GOT3 (cell line): ENCODE results near the gene PLXNA2.

Experiments used
- DNase-seq: peaks from one replicate; lab custom pipeline; 2025; ENCODE audit warnings: mixed read lengths; lab: John Stamatoyannopoulos, UW

PLXNA2 gene

DNA sequence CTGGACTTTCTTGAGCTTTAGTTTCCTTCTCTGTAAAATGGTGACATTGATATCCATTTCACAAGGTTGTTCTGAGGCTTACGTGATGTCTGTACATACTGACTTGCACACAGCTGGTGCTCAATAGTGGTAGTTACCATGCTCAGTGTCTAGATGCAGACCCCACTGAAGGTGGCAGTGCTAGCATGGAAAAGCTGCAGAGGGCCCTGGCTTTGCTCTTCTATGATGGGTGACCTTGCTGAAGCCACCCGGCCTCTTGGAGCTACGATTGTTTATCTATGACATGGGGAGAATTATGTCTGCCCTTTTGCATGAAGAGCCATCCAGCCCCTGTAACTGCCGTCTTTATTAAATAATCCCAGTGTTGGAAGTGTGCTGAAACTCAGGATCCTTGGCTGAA, 131.8 kb downstream of the PLXNA2 start:
- no peak for DNase-seq

DNA sequence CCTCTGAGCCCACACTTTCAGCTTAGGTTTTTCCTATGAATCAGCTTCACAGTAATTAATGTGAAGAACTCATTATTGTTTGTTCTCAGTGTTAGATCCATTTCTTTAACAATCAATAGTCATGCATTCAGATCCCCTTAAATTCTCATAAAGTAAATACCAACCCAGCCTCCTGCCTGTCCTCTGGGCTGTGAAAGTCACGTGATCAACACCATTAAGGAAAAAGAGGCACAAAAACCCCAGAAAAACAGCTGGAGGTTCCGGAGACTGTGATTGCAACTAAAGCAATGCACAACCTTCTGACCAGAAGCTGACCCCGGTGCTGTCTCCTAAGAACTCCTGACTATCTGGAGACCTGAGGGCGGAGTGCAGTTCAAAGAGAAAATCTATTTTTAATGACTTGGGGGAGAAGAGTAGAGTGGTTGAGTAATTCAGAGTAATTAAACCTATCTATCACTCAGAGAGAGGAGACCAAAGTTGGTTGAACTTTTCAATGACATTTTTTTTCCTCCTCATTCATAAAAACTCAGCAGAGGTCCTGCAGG, 132.5 kb downstream of the PLXNA2 start:
- no peak for DNase-seq

DNA sequence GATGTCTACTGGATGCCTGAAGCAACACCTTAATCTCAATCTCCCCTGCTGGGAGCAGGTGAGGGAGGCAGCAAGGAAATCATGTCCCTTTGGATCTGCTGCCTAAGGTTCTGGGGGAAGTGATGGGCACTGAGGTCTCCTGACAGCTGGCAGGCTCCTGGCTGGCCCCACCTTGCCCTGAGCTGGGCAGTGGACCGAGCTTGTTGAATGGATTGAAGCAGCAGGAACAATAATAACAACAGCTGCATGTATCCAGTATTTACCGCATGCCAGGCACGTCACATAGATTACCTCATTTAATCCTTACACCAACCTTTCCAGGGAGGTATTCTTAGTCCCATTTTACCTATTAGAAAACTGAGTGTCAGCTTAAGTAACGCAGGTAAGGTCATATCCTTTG, 133.9 kb downstream of the PLXNA2 start:
- no peak for DNase-seq

DNA sequence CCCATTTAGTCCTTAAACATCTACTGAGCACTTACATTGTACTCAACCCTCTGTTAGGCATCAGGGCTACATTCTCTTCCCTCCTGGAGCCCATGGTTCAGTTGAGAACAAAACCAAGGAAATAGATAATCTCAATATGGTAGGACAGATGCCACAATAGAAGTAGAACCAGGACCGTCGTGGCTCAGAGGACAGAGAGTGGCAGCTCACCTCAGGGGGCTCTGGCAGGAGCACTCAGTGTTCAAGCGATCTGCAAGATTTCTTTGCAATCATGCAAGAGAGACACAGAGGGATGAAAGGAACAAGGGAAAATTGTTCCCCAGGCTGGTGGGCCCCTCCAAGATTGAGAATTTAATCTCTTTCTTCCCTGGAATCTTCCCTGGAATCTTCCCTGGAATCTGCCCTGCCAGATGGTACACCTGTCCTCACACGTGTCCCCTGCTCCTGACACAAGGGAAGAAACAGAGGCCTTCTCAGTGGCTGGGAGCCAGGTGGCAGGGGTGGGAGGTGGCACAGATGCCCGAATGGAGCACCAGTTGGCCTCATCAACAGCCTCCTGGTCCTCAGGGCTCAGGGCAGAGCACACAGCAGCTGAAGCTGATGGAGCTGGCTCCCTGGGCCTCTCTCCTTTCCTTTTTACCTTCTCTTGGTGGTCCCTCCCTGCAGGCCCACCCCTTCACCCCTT, 135.4 kb downstream of the PLXNA2 start:
- no peak for DNase-seq

DNA sequence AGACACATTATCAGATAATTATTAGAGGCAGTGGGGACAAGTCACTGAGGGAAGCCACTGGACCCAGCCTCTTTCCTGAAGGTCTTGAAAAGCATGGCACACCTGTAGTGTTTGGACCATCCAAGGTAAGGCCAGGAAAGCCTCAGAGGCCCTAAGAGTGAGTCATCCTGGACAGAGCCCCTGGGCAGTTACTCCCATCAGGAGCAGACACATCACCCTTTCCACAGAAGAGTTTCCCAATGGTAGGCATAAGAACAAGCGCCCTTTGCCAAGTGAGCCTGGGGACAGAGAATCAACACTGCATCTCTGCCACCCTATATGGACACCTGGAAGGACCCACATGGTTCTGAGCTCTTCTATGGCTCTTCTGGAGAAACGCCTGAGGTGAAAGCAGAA, 136.0 kb downstream of the PLXNA2 start:
- DNase-seq: no peak

DNA sequence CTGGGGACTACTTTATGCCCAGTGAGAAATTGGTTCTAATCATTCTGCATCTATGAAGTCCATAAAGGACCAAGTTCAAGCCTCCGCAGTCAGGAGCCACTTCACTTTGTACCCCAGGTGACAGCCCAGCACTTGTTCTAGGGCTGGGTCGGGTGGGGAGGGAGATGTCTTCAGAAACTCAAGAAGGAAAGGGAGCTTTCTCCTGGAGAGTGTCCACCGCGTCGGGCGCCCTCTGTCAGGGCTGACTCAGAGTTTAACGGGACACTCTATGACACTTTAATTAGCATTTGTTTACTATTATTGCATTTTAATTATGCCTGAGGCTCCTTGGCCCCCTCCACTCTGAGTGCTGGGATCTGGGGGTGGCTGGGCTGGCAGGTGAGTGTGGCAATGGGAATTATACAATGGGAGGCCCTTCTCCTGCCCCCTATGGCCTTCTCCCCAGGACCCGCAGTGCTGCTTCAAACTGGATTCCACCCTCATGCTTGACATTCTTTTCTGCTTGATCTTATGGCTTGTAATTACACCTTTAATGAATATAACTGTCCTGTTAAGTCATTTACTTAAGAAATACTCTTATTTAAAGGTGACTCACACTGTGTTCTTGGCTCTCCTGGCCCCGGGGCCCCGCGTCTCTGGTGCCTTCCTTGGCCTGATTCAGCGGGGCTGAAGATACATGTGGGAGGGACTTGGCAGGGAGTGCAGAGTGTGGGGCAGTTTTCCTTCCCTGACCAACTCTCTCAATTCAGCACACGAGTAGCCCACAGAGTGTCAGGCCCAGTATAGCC, 136.6 kb downstream of the PLXNA2 start:
- DNase-seq: peak; percentile 35

DNA sequence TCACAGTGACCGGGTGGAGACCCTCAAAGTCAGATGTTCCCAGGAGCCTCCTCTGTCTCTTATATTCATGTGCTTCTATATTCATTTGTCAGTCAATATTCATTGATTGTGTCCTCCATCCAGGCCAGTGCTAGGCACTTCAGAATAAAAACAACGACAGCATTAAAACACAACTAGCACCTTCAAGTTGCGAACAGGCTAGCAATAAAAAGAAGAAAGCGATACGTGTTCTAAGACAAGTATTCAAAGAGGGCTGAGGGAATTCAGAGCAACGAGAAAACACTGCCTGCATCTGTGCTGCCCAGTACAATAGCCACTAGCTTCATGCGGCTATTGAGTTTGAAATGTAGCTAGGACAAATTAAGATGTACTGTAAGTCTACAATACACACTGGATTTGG, 138.0 kb downstream of the PLXNA2 start:
- no peak for DNase-seq

DNA sequence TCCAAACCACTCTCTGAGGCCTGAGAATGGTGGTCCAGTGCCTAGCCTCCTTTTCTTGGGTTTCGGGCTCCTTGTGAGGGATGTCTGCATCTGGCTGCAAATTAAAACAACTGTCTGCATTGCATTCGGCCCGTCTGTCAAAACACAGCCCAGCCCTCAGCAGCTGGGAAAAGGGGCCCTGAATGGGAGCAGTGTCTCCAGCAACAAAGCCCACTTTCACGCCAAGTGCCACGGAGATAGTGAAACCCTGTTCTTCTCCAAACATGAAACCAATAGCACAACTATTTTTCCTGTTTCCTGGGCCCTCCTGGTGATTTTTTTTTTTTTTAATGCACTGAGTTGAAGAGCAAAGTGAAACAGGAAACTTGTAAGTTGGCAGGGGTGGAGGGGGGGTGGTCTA, 138.4 kb downstream of the PLXNA2 start:
- DNase-seq: no peak

DNA sequence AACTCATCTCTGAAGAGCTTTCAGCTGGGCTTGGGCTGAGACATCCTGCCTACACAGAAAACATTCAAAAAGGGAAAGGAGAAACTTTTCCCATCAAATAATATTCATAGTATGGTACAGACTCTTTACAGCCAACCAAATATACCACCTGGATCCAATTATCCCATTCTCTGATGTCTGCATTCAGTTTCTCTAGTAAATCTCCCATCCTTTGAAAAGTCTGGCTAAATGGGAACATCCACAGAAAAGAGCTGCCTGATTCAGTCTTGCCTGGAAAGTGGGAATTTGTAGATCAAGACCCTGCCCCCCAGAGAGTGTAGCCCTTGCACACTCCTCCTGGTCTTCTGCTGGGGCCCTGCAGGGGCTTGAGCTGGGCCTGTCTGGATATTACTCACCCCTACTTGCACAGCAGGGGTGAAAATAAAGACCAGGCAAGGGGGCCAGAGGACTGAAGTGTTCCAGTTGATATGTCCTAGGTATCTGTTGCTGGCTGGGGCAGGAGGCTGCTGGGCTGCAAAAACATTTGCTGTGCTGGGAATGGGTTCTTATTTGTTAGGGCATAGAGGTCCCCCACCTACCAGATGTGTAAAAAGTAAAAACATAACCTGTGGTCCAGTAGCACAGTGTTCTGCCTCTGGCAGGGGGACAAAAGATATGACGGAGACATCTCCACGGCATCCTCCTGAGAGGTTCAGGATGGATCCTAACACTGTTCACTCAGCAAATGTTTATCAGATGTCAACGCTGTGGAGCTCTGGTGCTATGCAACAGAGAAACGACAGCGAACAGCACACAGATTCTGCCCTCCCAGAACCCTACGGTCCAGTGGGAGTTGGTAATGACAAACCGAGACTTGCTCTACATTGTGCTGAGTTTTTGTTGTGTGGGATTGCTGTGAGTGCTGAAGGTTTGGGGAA, 140.3 kb downstream of the PLXNA2 start:
- DNase-seq: no peak

DNA sequence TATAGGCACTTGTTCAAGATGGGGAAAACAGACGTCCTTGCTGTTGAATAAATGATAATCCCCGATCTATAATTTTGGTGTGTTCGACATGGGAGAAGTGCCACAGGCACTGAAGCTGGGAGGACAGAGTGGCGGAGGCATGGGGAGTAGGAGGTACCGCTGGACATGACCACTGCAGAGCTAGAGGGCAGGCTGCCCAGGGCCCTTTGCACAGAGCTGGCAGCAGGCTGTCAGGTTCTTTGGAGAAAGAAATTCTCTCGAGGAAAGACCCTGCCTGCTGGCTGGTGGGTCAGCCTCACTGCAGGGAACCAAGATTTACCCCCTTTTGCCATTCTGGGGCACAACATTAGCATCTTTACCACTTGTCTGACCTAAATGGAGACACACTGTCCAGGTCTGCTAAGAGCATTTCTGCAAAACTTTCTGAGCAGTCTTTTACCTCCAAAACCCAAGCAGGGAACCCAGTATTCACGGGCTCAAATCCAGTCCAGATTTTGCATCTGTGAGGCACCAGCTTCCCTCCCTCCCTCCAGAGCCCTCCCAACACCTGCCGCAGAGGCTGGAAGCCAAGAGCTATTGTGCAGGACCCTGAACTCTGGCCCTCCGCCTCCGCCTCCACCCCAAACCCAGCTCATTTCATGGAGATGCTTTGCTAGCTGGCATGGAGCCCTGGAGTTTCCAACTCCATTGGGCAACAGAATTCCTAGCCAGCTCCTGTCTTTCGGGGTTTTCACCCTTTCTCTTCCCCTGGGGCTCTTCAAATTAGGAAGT, 142.3 kb downstream of the PLXNA2 start:
- DNase-seq: no peak

DNA sequence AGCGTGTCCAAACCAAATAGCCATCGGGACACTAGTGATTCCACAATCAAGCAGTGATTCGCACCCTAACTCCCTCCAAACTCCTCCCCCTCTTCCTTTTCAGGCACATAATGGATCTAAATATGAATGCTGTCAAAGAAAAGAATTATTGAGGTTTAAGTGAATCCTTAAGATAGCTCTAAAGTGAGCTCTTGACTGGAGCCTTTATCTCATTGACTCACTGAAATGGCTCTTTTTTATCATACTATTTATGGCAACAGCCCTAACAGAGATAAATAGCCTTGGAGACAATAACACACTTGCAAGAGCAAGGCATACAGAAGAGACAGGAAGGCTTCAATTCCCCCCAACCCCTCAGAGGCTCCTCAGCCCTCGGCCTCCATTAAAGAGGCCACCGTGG, 143.3 kb downstream of the PLXNA2 start:
- DNase-seq: no peak

DNA sequence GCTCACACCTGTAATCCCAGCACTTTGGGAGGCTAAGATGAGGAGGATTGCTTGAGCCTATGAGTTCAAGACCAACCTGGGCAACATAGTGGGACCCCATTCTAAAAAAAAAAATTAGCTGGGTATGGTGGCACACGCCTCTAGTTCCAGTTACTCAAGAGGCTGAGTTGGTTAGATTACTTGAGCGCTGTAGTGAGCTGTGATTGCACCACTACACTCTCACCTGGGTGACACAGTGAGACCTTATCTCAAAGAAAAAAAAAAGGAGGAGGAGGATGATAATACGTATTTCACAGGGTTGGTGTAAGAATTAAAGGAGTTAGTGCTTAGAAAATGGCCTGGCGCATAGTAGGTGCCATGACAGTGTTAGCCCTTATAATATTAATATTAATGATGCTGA, 144.1 kb downstream of the PLXNA2 start:
- no peak for DNase-seq

DNA sequence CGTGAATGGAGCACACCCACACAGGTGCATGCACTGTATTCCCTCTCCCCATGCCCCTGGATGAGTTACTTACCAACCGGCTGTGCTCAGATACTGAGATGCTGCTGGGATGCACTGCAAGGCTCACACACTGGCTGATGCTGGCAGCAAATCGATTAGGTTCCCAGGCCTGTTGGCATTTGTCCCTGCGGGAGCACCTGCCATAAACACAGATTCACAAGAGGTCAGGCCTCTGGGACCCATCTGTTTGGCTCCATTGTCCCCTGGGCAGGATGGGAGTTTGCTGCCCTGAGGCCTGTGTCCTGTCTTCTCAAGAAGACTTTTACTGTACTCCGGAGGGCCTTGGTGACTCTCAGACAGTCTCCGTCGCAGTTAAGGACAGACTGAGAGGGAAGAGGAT, 145.4 kb downstream of the PLXNA2 start:
- no peak for DNase-seq

DNA sequence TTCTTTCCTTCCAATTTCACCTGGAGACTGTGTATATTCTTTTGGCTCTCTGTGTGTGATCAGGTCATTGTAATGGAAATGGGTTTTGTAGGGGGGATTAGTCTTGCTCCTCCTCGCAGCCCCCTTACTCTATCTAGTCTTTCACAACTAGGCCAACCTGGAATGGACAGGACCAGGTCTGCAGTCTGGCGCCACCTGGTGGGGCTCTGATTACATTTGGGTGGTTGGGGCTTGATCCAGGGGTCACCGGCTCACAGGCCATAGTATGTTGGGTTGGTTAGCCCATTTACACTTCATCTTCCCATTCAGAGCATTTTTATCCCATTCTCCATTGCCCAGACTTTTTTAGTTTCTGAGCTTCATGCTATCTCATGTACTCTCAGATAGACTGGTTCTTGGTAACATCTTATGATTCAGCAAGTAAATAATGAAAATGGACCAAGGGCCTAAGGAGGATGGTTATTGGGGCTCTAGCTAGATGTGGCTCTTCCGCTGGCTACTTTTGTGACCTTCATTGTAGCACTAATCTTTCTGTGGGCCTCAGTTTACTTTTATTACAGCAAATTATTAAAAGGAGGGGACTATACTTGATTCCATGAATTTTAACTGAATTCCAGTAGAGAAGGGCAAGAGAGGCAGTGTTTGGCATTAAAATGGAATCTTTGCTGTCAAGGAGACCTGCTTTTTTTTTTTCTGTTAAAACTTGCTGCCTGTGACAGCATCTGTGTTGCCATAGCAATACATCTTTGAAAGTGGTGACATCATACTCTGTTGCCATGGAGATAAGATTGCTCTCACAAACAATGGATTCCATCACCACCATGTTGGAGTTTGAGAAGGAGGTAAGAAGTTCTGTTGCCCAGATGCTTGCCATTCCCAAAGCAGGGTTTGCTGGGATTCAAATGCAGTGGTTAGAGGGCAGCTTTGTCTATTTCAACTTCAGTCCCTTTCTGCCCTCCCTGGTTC, 150.1 kb downstream of the PLXNA2 start:
- DNase-seq: no peak

DNA sequence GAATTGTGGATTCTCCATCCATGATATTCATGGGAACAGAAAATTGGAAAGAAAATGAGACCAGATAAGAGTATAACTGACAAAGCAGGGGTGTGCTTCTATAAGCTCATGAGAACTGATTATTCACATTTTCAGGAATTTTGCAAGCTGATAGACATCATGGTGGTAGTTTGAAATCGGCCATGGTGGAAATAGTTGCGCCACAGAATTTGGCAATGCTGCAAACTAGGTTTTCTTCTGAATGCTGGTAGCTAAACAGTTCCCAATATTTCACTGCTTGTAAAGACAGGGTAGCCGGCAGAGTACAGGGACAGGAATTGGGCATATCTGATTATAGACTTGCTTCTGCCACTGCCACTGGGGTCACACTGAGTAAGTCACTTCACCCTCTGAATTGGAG, 151.1 kb downstream of the PLXNA2 start:
- no peak for DNase-seq

DNA sequence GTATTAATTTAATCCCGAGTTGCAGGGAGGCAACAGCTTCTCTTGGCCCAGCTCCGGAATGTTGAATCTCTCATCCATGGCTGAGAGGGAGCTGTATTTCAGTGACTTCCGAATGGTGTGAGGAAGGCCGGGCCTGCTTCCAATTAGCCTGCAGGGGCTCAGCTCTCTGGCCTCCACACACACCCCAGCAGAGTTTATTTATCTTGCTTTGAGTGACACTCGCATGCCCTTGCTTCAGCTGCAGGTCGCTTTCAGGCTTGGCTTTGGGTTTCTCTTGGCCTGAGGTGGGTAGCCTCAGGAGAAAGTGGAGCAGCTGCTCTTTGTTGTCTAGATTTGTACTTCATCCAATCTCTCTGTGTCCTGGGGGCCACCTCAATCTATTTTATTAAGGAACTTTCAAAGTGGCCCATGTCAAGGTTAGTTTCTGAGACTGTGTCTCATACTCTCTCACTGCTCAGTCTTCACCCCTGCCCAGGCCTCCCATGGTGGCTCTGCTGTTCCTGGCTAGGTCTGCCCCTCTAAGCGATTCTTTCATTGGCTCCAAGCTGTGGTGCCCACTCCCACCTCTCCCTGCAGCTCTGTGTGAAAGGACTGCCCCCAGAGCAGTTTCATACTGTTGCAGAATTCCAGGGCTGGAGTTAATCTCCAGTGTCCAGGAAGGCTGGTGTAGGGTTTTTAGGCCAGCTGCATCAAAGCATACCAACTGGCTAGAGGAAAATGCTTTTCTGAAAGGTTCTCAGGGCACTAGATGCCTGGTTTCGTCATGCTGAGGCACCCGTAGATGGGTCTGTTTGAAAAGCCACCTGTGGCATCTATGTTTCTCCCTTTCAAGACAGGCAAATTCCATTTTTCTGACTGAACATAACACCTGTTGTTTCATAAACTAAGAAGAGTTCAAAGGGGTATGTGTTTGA, 153.5 kb downstream of the PLXNA2 start:
- DNase-seq: no peak

DNA sequence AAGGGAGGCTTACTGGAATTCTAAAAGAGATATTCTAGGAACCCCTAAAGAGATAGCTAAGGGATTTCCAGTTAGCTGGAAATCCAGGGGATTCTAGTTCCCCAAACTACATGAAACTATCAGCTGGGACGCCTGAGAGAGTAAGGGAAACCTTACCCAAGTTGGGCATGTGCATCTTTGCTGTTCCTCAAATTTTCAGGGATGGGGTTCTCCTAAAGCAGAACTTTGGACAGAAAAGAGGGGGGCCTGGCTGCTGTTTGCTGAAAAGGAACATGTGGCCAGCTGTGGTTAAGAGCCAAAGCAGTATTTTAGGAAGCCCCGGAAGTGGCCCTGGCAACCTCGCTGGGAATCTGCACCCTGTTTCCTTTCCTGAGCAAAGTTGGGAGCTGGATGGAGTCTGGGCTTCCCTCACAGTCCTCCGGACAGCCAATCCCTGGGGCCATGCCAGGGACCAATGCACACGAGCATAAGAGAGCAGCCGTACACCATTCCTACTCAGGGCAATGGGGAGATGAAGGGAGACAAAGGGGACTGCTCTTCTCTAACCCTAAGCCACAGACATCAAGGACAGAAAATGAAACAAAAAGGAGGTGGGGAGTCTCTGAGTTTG, 154.3 kb downstream of the PLXNA2 start:
- DNase-seq: no peak

DNA sequence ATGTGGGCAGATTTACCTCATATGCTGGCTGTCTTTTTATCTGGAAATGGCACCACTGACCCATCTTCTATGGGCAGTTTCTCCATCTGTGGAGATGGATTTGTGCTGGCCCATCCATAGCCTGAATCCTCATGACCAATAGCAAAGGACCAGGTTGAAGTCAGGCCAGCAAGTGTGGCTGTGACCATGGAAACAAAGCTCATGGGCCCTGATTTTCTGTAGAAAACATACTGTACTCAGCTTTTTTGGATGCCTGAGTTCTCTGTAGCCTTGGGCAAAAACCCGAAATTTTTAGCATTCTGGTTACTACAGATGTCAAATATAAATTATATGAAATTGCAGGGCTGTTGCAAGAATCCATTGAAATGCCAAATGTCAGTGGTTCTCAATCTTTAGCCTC, 155.0 kb downstream of the PLXNA2 start:
- DNase-seq: no peak

DNA sequence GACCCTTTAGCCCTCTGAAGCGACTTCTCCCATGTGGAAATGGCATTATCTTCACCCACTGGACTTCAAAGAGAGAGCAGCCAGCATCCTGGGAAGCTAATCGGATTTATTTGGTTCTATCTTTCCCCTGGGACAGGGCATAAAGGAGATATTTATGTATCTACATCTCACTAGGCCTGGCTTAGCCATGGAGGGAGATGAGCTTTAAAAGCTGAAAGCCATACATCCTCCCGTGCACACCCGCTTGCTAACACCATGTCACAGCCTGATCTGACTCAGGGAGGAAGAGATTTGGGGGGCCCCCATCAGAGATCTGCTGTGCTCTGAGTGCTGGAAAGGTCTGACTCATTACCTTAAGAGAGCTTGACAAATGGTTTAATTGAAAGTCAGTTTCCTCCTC, 155.9 kb downstream of the PLXNA2 start:
- no peak for DNase-seq
